ENCODE results near the gene CMTM7. TPM values are rescaled to one million over a fixed set of nuclear protein-coding genes. Genes with fewer than 3 reads are reported as not detected.

CMTM7 gene
- total RNA-seq, 4 donors from 2014 or later, result 14.8 to 24.7 (median 22.0) TPM

DNA sequence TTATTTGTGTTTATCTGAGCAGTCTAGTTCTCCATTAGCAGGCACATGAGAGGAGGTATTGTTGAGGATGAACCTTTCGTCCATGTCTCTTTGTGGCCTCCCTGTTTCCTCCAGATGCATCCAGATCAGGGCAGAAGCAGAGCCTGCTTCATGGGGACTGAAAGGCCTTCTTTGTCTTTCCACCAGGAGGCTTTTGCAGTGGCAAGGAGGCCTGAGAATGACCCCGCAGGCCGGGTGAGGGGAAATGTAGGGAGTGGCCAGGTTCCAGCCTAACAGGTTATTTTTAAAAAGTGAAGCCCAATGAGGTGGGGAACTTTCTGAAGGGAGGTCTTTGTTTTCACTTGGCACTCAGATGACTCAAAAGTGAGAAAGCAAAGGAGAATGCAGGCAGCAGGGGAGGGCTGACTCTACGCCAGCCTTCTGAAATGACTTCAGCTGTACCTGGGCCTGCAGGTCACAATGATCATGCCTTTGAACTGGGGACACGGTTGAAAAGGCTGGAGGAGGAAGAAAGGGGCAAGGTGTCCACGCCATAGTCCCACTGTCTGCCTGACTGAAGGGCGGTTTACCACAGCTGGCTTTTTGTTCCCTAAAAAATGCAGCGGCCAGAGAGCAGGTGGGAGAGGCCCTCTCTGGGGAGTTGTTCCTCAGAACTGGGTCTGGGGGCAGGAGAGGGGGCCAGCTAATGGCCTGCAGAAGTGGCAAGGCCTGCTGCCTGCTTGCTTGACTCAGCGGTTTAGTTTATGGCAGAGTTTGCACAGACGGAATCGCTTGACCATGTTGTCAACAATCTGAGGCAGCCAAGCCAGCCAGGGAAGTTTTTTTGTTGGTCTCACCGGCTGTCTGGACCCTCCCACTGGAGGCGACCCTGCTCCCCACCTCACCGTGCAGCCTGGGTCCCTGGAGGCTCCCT is 28.7 kb downstream of the CMTM7 start:
- 29 to 37% methylated on average over 14 of the region's 14 CpGs for WGBS, 2 donors
- DNase-seq, result peak; percentile 76 to 82

DNA sequence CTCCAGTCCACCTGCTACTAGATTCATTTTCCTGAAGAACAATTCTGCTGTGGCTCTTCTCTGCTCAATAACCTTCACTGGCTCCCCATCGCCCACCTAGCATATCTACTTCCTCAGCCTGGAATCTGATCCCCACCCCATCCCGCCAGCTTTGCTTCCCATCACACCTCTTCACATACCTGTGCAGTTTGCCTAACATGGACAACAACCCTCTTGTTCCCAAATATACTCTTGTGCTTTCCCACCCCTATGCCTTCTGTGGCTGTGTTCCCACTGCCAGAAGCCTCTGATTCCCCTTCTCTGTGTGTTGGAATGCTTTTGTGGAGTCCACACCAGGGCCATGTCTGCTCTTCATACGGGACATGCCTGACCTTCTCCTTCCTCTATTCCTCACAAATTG is 29.5 kb downstream of the CMTM7 start:
- H3K9me3 ChIP-seq, result no peaks in the 10 kb centered on the region
- H3K27me3 ChIP-seq, result no peaks in the 10 kb centered on the region
- H3K4me3 ChIP-seq (replicated peaks in 1 of 3), result no peak overlapping the region
- H3K27ac ChIP-seq, result peak overlapping the region; percentile 93 to 98 (median 96)
- H3K4me1 ChIP-seq, result peaks cover 56 to 66% of the 10 kb centered on the region in 2 donors
- intact Hi-C loops (cut with DNase I), result no loop called here
- peak in 1 of 2 donors; percentile 40 for DNase-seq
- 43 to 58% methylated on average over 3 of the region's 3 CpGs for WGBS, 2 donors
- TF ChIP-seq, protein P1, sequence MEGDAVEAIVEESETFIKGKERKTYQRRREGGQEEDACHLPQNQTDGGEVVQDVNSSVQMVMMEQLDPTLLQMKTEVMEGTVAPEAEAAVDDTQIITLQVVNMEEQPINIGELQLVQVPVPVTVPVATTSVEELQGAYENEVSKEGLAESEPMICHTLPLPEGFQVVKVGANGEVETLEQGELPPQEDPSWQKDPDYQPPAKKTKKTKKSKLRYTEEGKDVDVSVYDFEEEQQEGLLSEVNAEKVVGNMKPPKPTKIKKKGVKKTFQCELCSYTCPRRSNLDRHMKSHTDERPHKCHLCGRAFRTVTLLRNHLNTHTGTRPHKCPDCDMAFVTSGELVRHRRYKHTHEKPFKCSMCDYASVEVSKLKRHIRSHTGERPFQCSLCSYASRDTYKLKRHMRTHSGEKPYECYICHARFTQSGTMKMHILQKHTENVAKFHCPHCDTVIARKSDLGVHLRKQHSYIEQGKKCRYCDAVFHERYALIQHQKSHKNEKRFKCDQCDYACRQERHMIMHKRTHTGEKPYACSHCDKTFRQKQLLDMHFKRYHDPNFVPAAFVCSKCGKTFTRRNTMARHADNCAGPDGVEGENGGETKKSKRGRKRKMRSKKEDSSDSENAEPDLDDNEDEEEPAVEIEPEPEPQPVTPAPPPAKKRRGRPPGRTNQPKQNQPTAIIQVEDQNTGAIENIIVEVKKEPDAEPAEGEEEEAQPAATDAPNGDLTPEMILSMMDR (IDR thresholded peaks at IDR 0.05), result no peak
- no peak for TF ChIP-seq POLR2A (IDR thresholded peaks at IDR 0.05)
- H3K36me3 ChIP-seq, result no peaks in the 10 kb centered on the region

More for the DNA sequence above, 28.7 kb downstream of the CMTM7 start:
- intact Hi-C loops (cut with DNase I), result no loop called here
- H3K27ac ChIP-seq, result peak overlapping the region; percentile 93 to 98 (median 96)
- H3K9me3 ChIP-seq, result no peaks in the 10 kb centered on the region
- H3K27me3 ChIP-seq, result no peaks in the 10 kb centered on the region
- peaks cover 52 to 59% of the 10 kb centered on the region in 2 donors for H3K4me1 ChIP-seq
- TF ChIP-seq, protein P1 (IDR thresholded peaks at IDR 0.05), result peak in 4 of 6 experiments; percentile 8 to 51 (median 26)
- TF ChIP-seq POLR2A (IDR thresholded peaks at IDR 0.05), result peak in 1 of 2 donors; percentile 39
- no peaks in the 10 kb centered on the region for H3K36me3 ChIP-seq
- no peak overlapping the region for H3K4me3 ChIP-seq (replicated peaks in 1 of 3)

GRCh38 chr3:32421991-32422859 is 30.6 kb downstream of the CMTM7 start:
- DNase-seq, result peak; percentile 98 to 99
- TF ChIP-seq POLR2A (IDR thresholded peaks at IDR 0.05), result peak in 1 of 2 donors; percentile 34
- TF ChIP-seq, protein P1 (IDR thresholded peaks at IDR 0.05), result no peak
- WGBS, 2 donors, result 14 to 18% methylated on average over 10 of the region's 10 CpGs
- peak overlapping the region; percentile 93 to 98 (median 96) for H3K27ac ChIP-seq
- H3K36me3 ChIP-seq, result no peaks in the 10 kb centered on the region
- intact Hi-C loops (cut with DNase I), result no loop called here
- no peak overlapping the region for H3K4me3 ChIP-seq (replicated peaks in 1 of 3)
- H3K4me1 ChIP-seq, result peaks cover 56 to 66% of the 10 kb centered on the region in 2 donors
- H3K9me3 ChIP-seq, result no peaks in the 10 kb centered on the region
- no peaks in the 10 kb centered on the region for H3K27me3 ChIP-seq

- intact Hi-C loops (cut with DNase I), result no loop called here
- WGBS, 2 donors, result 63 to 71% methylated on average over 2 of the region's 2 CpGs
- Histone ChIP-seq H3K9me3 (no peaks in the 10 kb centered on the region), H3K27me3 (no peaks in the 10 kb centered on the region), H3K4me3 (replicated peaks in 1 of 3) (no peak overlapping the region), H3K27ac (peak overlapping the region; percentile 93 to 98 (median 96)), H3K4me1 (peaks cover 59 to 71% of the 10 kb centered on the region in 2 donors), H3K36me3 (no peaks in the 10 kb centered on the region)
- TF ChIP-seq POLR2A (IDR thresholded peaks at IDR 0.05), result no peak
- TF ChIP-seq, protein P1 (IDR thresholded peaks at IDR 0.05), result no peak
- DNase-seq, result no peak
Observed at GRCh38 chr3:32422943-32423342, 31.3 kb downstream of the CMTM7 start.

Data from thyroid gland (tissue), 4 donors.